Fibroblast of lung (primary cell): ENCODE results near the gene OSBPL9. TPM values are rescaled to one million over a fixed set of nuclear protein-coding genes. Genes with fewer than 3 reads are reported as not detected.

Experiments
- DNase-seq, 2 donors: peaks; one replicate each; pipeline versions ENCODE4 v3.0.0 to v3.0.0-alpha.2; 2010; ENCODE audit warnings: low read depth in 2 of 2
- H2AFZ ChIP-seq: 2 replicates; pipeline ENCODE4 v1.5.1; 2012; ENCODE audit warnings: low read length, control low read depth, inconsistent platforms
- H3K27ac ChIP-seq: 2 replicates; pipeline ENCODE4 v1.5.1; 2011; ENCODE audit warnings: low read length, control low read depth; ENCODE audit not compliant: insufficient read depth
- H3K27me3 ChIP-seq: 2 replicates; pipeline ENCODE4 v1.5.1; 2011; ENCODE audit warnings: mild to moderate bottlenecking, low read length; ENCODE audit not compliant: control insufficient read depth, insufficient read depth
- H3K36me3 ChIP-seq: 2 replicates; pipeline ENCODE4 v1.5.1; 2011; ENCODE audit warnings: low read length; ENCODE audit not compliant: control insufficient read depth, insufficient read depth
- H3K4me1 ChIP-seq: 2 replicates; pipeline ENCODE4 v1.5.1; 2011; ENCODE audit warnings: low read length; ENCODE audit not compliant: control insufficient read depth, insufficient read depth; ENCODE audit errors: extremely low read depth
- H3K4me2 ChIP-seq: 2 replicates; pipeline ENCODE4 v1.5.1; 2011; ENCODE audit warnings: low read length, control low read depth; ENCODE audit not compliant: insufficient read depth; ENCODE audit errors: extremely low read depth
- H3K4me3 ChIP-seq, 4 experiments: fragments of 200-600 bp in 1 of 4; sonication (generic) in 1 of 4; replicated peaks in 1 of 4; 2 replicates each; pipeline ENCODE4 v1.5.1; 2011 to 2016; ENCODE audit warnings: low read length in 4 of 4, low read depth in 3 of 4, mild to moderate bottlenecking in 3 of 4, control low read depth in 2 of 4, inconsistent platforms in 1 of 4, mixed read lengths in 1 of 4; ENCODE audit not compliant: insufficient read depth in 1 of 4; ENCODE audit errors: control extremely low read depth in 1 of 4
- H3K79me2 ChIP-seq: 2 replicates; pipeline ENCODE4 v1.5.1; 2012; ENCODE audit warnings: mild to moderate bottlenecking, low read length, inconsistent platforms; ENCODE audit not compliant: control insufficient read depth, insufficient read depth
- H3K9ac ChIP-seq: 2 replicates; pipeline ENCODE4 v1.5.1; 2011; ENCODE audit warnings: mild to moderate bottlenecking, low read length, control low read depth; ENCODE audit not compliant: insufficient read depth
- H3K9me3 ChIP-seq: 2 replicates; pipeline ENCODE4 v1.5.1; 2012; ENCODE audit warnings: low read depth, low read length; ENCODE audit not compliant: control insufficient read depth, insufficient read depth
- H4K20me1 ChIP-seq: 2 replicates; pipeline ENCODE4 v1.5.1; 2011; ENCODE audit warnings: low read length; ENCODE audit not compliant: control insufficient read depth, insufficient read depth; ENCODE audit errors: extremely low read depth
- CTCF ChIP-seq, 2 donors: IDR thresholded peaks in 1 of 2; conservative IDR thresholded peaks in 1 of 2; 1 replicate in 1 of 2; 2 replicates in 1 of 2; pipeline ENCODE4 v1.5.1; 2011 to 2012; ENCODE audit warnings: low read length in 2 of 2, control low read depth in 1 of 2, inconsistent platforms in 1 of 2, low read depth in 1 of 2, mild to moderate bottlenecking in 1 of 2
- EZH2 ChIP-seq: IDR thresholded peaks from 2 replicates; pipeline ENCODE4 v1.5.1; 2012; ENCODE audit warnings: low read length, control low read depth, mild to moderate bottlenecking; ENCODE audit errors: missing control alignments
- polyA plus RNA-seq, 2 donors: library from polyadenylated mRNA; depleted of rRNA in 1 of 2; stranded (reverse) in 1 of 2; unstranded in 1 of 2; fragments of >200 nt; gene quantifications; 2 replicates each; pipeline ENCODE4 v1.2.1, GENCODE V29; 2011 to 2012; ENCODE audit warnings: missing spikeins in 1 of 2
- total RNA-seq: library from RNA; depleted of rRNA; stranded (reverse); fragments of >200 nt; gene quantifications from 2 replicates; pipeline ENCODE4 v1.2.1, GENCODE V29; 2014

The OSBPL9 gene
- total and polyA plus RNA-seq, 2 donors (not counting 1 experiment from before 2014, with no cell fraction given): 62.5 to 90.7 TPM

DNA sequence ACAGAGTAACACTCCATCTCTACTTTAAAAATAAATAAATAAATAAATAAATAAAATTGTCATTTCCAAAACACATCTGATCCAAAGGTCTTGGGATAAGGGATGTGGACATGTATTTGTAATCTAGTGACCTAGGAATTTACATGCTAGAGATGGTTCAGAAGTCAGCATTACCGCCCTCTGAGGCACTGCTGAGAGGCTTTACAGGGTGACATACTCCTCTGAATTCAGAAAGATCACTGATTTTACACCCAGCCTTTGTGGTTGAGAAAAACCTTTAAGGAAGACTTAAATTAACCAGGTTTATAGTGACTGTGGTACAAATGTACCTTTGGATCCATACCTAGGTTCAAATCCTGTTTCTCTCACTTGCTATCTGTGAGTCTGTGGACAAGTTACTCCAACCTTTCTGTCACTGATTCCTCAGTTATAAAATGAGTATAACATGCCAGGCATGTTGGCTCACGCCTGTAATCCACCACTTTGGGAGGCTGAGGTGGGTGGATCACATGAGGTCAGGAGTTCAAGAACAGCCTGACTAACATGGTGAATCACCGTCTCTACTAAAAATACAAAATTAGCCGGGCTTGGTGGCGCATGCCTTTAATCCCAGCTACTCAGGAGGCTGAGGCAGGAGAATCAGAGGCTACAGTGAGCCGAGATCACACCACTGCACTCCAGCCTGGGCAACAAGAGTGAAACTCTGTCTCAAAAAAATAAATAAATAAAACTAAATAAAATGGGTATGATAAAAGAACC, 20.1 kb downstream of the OSBPL9 start:
- no peak overlapping the region for H2AFZ ChIP-seq
- H4K20me1 ChIP-seq: no peaks in the 10 kb centered on the region
- no peak for TF ChIP-seq CTCF (conservative IDR thresholded peaks at IDR 0.05 in 1 of 2, IDR thresholded peaks at IDR 0.05 in 1 of 2; ENCODE audit: low read depth in 1 of 2, low read length in 2 of 2)
- TF ChIP-seq EZH2: no peak

GRCh38 chr1:51638350-51638749, 21.5 kb downstream of the OSBPL9 start:
- no peak for TF ChIP-seq EZH2
- TF ChIP-seq CTCF (conservative IDR thresholded peaks at IDR 0.05 in 1 of 2, IDR thresholded peaks at IDR 0.05 in 1 of 2; ENCODE audit: low read depth in 1 of 2, low read length in 2 of 2): no peak
- H3K27ac ChIP-seq: no peak overlapping the region

More for the DNA sequence above, 20.1 kb downstream of the OSBPL9 start:
- Histone ChIP-seq H3K27ac (peak overlapping the region; percentile 44), H3K4me2 (peak overlapping the region; percentile 49), H3K36me3 (no peaks in the 10 kb centered on the region), H3K9ac (no peak overlapping the region), H3K79me2 (peaks cover 6% of the 10 kb centered on the region), H3K9me3 (no peaks in the 10 kb centered on the region), H3K4me1 (peaks cover 7% of the 10 kb centered on the region), H3K4me3 (no peak overlapping the region), H3K27me3 (no peaks in the 10 kb centered on the region)
- peak; percentile 82 to 90 for DNase-seq

GRCh38 chr1:51639694-51640093, 22.8 kb downstream of the OSBPL9 start:
- no peaks in the 10 kb centered on the region for H4K20me1 ChIP-seq
- H3K4me3 ChIP-seq: no peak overlapping the region
- peaks cover 6% of the 10 kb centered on the region for H3K79me2 ChIP-seq
- H3K4me1 ChIP-seq: peaks cover 15% of the 10 kb centered on the region
- no peaks in the 10 kb centered on the region for H3K9me3 ChIP-seq
- no peak overlapping the region for H2AFZ ChIP-seq
- no peak overlapping the region for H3K27ac ChIP-seq
- no peaks in the 10 kb centered on the region for H3K36me3 ChIP-seq
- H3K9ac ChIP-seq: no peak overlapping the region
- TF ChIP-seq EZH2 (no peak), CTCF (conservative IDR thresholded peaks at IDR 0.05 in 1 of 2, IDR thresholded peaks at IDR 0.05 in 1 of 2; ENCODE audit: low read depth in 1 of 2, low read length in 2 of 2) (no peak)
- H3K4me2 ChIP-seq: no peak overlapping the region
- no peaks in the 10 kb centered on the region for H3K27me3 ChIP-seq
- DNase-seq: no peak

More at GRCh38 chr1:51638350-51638749, 21.5 kb downstream of the OSBPL9 start:
- Histone ChIP-seq H3K4me3 (no peak overlapping the region), H2AFZ (no peak overlapping the region), H3K36me3 (no peaks in the 10 kb centered on the region), H3K4me1 (peaks cover 13% of the 10 kb centered on the region), H3K79me2 (peaks cover 6% of the 10 kb centered on the region), H3K4me2 (no peak overlapping the region), H3K27me3 (no peaks in the 10 kb centered on the region), H3K9me3 (no peaks in the 10 kb centered on the region), H3K9ac (no peak overlapping the region), H4K20me1 (no peaks in the 10 kb centered on the region)
- DNase-seq: no peak
